GM12878 (cell line): ENCODE measurements around the gene COL11A1.

Experiments
- HSF1 ChIP-seq: fragments of 150-350 bp; IDR thresholded peaks from 2 replicates; pipeline ENCODE4 v1.6.1; 2014; ENCODE audit warnings: mild to moderate bottlenecking, low read depth, low read length
- IRF5 ChIP-seq: fragments of 450-650 bp; IDR thresholded peaks from 2 replicates; pipeline ENCODE4 v1.6.1; 2017; ENCODE audit warnings: borderline replicate concordance
- NFIC ChIP-seq: IDR thresholded peaks from 2 replicates; pipeline ENCODE4 v1.6.1; 2012; ENCODE audit warnings: low read depth, mild to moderate bottlenecking, inconsistent platforms, low read length, moderate library complexity
- TF ChIP-seq, protein P1 (sequence below): fragments of 450-650 bp; formaldehyde crosslinking; IDR thresholded peaks from 2 replicates; pipeline ENCODE4 v1.4.0; 2022; ENCODE audit warnings: mild to moderate bottlenecking, moderate library complexity
- TF ChIP-seq, protein P2 (sequence below): IDR thresholded peaks from 2 replicates; pipeline ENCODE4 v1.6.1; 2011; ENCODE audit warnings: low read depth, mild to moderate bottlenecking, low read length, moderate library complexity, borderline replicate concordance; ENCODE audit errors: extremely low read depth

DNA sequence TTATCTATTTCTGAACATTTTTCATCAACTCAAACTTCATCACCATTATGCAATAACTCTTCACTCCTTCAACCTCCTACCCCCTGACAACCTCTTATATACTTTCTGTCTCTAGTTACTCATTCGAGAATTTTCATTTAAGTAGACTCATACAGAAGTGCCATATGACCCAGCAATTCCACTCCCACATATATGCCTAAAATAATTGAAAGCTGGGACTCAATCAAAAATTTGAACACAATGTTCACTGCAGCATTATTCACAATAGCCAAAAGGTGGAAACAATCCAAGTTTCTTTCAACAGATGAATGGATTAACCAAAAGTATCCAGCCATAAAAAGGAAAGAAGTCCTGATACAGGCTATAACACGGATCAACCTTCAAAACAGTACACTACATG, 24.1 kb downstream of the COL11A1 start:
- TF ChIP-seq IRF5 = no peak
- TF ChIP-seq, protein P1, sequence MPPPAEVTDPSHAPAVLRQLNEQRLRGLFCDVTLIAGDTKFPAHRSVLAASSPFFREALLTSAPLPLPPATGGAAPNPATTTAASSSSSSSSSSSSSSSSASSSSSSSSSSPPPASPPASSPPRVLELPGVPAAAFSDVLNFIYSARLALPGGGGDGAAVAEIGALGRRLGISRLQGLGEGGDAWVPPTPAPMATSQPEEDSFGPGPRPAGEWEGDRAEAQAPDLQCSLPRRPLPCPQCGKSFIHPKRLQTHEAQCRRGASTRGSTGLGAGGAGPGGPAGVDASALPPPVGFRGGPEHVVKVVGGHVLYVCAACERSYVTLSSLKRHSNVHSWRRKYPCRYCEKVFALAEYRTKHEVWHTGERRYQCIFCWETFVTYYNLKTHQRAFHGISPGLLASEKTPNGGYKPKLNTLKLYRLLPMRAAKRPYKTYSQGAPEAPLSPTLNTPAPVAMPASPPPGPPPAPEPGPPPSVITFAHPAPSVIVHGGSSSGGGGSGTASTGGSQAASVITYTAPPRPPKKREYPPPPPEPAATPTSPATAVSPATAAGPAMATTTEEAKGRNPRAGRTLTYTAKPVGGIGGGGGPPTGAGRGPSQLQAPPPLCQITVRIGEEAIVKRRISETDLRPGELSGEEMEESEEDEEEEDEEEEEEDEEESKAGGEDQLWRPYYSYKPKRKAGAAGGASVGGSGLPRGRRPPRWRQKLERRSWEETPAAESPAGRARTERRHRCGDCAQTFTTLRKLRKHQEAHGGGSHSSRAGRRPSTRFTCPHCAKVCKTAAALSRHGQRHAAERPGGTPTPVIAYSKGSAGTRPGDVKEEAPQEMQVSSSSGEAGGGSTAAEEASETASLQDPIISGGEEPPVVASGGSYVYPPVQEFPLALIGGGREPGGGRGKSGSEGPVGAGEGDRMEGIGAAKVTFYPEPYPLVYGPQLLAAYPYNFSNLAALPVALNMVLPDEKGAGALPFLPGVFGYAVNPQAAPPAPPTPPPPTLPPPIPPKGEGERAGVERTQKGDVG (CRISPR knock-in tag) = no peak
- no peak for TF ChIP-seq HSF1
- TF ChIP-seq NFIC = no peak
- TF ChIP-seq, protein P2, sequence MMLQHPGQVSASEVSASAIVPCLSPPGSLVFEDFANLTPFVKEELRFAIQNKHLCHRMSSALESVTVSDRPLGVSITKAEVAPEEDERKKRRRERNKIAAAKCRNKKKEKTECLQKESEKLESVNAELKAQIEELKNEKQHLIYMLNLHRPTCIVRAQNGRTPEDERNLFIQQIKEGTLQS = no peak
